NOMO-1 treated with DMSO at 0.1 percent for 48 hours (cell line): ENCODE measurements around the gene GAMT.

Experiments
- DNase-seq: peaks from one replicate; lab custom pipeline; 2025; ENCODE audit not compliant: unreplicated experiment; lab: John Stamatoyannopoulos, UW

GAMT gene

GRCh38 chr19:1349211-1349610 lies 52.1 kb downstream of the GAMT start:
- no peak for DNase-seq
